Measurements from ENCODE around the gene OPN5.

OPN5 gene

GRCh38 chr6:47844881-47845280 lies 63.0 kb downstream of the OPN5 start:
- DNase-seq (ENCODE audit: low spot score), result no peak
- no peak for TF ChIP-seq CTCF (IDR thresholded peaks at IDR 0.05; ENCODE audit: extremely low read depth, insufficient read depth, missing control alignments)
- in situ Hi-C loops (cut with MboI; ENCODE audit: low pct_unique_long_range_greater_than_20kb, low sequenced_read_pairs, unreplicated experiment), result no loop called here

- no peak for TF ChIP-seq CTCF (IDR thresholded peaks at IDR 0.05; ENCODE audit: extremely low read depth, insufficient read depth, missing control alignments)
- in situ Hi-C loops (cut with MboI; ENCODE audit: low pct_unique_long_range_greater_than_20kb, low sequenced_read_pairs, unreplicated experiment), result no loop called here
- DNase-seq (ENCODE audit: low spot score), result no peak
These were observed 64.9 kb downstream of the OPN5 start for GRCh38 chr6:47846752-47847151.

- in situ Hi-C loops (cut with MboI; ENCODE audit: low pct_unique_long_range_greater_than_20kb, low sequenced_read_pairs, unreplicated experiment), result no loop called here
- DNase-seq (ENCODE audit: low spot score), result no peak
- TF ChIP-seq CTCF (IDR thresholded peaks at IDR 0.05; ENCODE audit: extremely low read depth, insufficient read depth, missing control alignments), result no peak
These were observed 69.3 kb downstream of the OPN5 start for GRCh38 chr6:47851091-47851490.

- no peak for DNase-seq (ENCODE audit: low spot score)
- no peak for TF ChIP-seq CTCF (IDR thresholded peaks at IDR 0.05; ENCODE audit: extremely low read depth, insufficient read depth, missing control alignments)
- in situ Hi-C loops (cut with MboI; ENCODE audit: low pct_unique_long_range_greater_than_20kb, low sequenced_read_pairs, unreplicated experiment), result no loop called here
These were observed 70.9 kb downstream of the OPN5 start for GRCh38 chr6:47852727-47853126.

- DNase-seq (ENCODE audit: low spot score), result no peak
- TF ChIP-seq CTCF (IDR thresholded peaks at IDR 0.05; ENCODE audit: extremely low read depth, insufficient read depth, missing control alignments), result no peak
- in situ Hi-C loops (cut with MboI; ENCODE audit: low pct_unique_long_range_greater_than_20kb, low sequenced_read_pairs, unreplicated experiment), result no loop called here
These were observed 71.9 kb downstream of the OPN5 start for GRCh38 chr6:47853766-47854165.

GRCh38 chr6:47854971-47855370 lies 73.1 kb downstream of the OPN5 start:
- DNase-seq (ENCODE audit: low spot score), result no peak
- in situ Hi-C loops (cut with MboI; ENCODE audit: low pct_unique_long_range_greater_than_20kb, low sequenced_read_pairs, unreplicated experiment), result no loop called here
- TF ChIP-seq CTCF (IDR thresholded peaks at IDR 0.05; ENCODE audit: extremely low read depth, insufficient read depth, missing control alignments), result no peak

- in situ Hi-C loops (cut with MboI; ENCODE audit: low pct_unique_long_range_greater_than_20kb, low sequenced_read_pairs, unreplicated experiment), result no loop called here
- TF ChIP-seq CTCF (IDR thresholded peaks at IDR 0.05; ENCODE audit: extremely low read depth, insufficient read depth, missing control alignments), result no peak
- no peak for DNase-seq (ENCODE audit: low spot score)
These were observed 77.3 kb downstream of the OPN5 start for GRCh38 chr6:47859175-47859574.
